ENCODE results near the gene RABEP1.

Gene RABEP1

DNA sequence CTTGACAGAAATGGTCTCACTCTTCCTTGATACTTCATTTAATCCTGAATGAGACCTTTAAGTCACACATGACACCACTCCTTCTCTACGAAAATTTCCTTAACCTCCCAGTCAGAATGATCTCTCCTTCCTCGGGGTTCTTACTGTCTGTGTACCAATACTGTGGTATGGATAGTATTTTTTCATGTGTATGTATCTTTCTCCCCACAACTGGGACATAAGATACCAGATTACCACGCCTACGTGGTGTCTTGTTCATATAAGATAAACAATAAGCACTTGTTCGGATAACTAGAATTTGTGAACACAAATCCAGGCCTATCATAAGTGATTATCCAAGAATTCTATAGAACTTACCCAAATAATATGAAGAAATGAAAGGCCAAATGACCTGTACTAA is 126.1 kb downstream of the RABEP1 start:
- DNase-seq (ENCODE audit: low spot score) = no peak
- Histone ChIP-seq H3K4me3 (no peak overlapping the region), H3K27ac (no peak overlapping the region)
- TF ChIP-seq, protein P1, sequence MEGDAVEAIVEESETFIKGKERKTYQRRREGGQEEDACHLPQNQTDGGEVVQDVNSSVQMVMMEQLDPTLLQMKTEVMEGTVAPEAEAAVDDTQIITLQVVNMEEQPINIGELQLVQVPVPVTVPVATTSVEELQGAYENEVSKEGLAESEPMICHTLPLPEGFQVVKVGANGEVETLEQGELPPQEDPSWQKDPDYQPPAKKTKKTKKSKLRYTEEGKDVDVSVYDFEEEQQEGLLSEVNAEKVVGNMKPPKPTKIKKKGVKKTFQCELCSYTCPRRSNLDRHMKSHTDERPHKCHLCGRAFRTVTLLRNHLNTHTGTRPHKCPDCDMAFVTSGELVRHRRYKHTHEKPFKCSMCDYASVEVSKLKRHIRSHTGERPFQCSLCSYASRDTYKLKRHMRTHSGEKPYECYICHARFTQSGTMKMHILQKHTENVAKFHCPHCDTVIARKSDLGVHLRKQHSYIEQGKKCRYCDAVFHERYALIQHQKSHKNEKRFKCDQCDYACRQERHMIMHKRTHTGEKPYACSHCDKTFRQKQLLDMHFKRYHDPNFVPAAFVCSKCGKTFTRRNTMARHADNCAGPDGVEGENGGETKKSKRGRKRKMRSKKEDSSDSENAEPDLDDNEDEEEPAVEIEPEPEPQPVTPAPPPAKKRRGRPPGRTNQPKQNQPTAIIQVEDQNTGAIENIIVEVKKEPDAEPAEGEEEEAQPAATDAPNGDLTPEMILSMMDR (IDR thresholded peaks at IDR 0.05) = no peak

DNA sequence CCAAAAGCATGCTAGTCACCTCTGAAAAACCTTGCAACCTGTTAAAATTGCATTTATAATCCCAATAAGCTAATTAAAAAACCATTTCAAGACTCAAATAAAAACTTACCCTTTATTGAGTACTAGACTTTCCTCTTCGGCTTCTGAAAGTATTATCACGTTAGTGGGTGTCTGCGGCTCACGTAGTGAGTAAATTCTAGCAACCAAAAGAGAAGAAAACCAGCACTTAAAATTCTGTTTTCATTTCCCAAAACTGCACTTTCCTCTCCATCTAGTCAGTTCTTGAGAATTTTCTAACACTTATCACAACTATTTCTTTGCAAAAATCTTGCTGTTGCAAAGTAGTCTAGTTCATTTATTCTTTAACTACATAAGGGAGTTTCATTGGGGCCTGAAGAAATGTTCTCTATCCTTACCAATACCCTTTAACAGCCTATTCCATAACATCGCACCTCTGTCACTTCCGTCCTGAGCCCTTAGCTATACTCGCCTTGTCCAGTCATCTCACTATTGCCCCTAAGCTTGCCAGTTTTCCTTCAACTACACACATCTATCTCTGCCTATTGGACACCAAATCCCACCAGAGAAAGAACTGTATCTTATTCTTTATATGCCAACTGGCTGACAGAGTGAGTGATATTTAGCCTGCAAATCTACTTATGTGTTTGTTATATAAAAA is 128.6 kb downstream of the RABEP1 start:
- no peak for DNase-seq (ENCODE audit: low spot score)
- TF ChIP-seq, protein P1 (IDR thresholded peaks at IDR 0.05) = no peak
- H3K4me3 ChIP-seq = no peak overlapping the region
- no peak overlapping the region for H3K27ac ChIP-seq

DNA sequence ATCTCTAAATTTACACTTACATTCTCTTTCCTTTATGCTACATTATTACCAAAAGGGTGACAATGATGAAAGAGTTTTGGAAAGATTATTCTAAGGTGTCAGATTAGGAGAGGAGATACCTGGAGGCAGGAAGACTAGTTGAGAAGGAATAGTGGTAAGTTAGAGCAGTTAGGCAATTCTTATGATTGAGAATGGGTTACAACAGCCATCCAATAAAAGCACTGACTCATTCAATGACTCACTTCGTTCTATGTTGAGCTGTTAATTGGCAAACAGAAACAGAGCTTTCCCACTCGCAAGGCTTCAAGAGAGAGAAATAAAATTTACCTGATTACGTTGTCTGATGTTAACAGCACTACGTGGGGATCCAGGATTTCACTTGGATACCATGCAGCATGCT is 131.6 kb downstream of the RABEP1 start:
- H3K27ac ChIP-seq = no peak overlapping the region
- no peak overlapping the region for H3K4me3 ChIP-seq
- no peak for DNase-seq (ENCODE audit: low spot score)
- TF ChIP-seq, protein P1 (IDR thresholded peaks at IDR 0.05) = no peak

DNA sequence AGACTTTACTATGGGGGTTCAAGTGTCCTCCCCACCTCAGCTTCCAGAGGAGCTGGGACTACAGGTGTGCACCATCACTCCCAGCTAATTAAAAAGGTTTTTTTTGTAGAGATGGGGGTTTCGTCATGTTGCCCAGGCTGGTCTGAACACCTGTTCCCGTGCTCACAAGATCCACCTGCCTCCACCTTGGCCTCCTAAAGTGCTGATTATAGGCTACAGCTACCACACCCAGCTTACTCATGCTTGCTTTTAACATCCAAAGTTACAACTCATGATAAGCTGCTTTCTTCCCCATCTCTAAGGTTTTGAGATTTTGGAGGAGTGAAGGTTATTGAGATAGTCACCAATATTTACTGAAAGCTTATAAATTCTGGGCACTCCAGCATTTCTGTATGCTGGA is 134.8 kb downstream of the RABEP1 start:
- no peak for DNase-seq (ENCODE audit: low spot score)
- no peak overlapping the region for H3K4me3 ChIP-seq
- TF ChIP-seq, protein P1 (IDR thresholded peaks at IDR 0.05) = no peak
- no peak overlapping the region for H3K27ac ChIP-seq

DNA sequence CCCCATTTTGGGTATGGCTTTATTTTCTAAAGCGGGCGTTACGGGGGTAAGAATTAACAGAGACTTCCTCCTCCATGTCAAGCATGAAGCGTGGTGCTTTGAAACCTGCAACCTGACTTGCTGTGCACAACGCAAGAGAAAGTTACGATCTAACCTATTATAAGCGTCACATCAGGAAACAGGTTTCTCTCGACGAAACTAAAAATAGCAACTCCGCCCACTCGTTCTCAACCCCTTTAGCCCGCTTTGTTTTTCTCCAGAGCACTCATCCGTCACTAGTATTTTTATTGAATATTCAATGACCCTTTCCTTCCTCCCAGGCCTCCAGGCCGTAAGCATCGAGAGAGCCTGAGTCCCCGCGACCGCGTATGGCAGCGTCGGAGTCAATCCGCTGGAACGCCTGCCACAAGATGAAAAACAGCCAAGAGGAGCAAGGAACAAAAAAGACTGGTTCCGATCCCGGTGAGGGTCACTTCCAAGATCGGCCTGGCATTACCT is 136.8 kb downstream of the RABEP1 start:
- H3K27ac ChIP-seq = peak overlapping the region; percentile 72 to 92
- TF ChIP-seq, protein P1 (IDR thresholded peaks at IDR 0.05) = no peak
- peak overlapping the region; percentile 90 for H3K4me3 ChIP-seq
- no peak for DNase-seq (ENCODE audit: low spot score)

DNA sequence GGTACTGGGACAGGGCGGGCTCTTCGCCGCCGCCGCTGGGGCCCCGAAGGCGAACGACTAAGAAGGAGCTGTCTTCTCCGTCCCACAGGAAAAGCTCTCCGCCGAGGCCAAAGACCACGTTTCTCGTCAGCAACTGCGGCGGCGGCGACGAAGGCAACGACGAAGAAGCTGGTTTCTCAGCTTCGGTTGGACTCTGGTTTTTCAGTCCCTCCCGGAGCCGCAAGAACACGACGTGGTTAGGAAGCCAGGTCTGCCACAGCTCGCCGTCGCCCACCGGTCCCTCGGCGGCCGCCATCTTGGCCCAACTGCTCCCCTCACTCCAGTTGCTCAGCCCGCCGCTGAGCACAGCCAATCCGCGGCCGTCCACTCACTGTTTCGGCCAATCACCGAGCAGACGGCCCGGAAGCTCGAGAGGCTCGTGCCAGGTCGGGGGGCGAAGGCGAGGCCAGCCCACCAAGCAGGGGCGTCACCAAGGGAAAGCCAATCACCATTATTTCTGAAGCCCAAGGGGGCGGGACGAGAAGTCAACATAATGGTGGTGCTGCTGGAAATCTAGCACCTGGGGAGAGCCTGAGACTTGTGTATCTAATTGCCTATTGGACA is 137.4 kb downstream of the RABEP1 start, which contains the start of gene NUP88:
Gene NUP88 (minus strand): TSS at position 307 of the 603 bp plus-strand sequence. CDS start 12 bp downstream, at position 295.
- H3K4me3 ChIP-seq = peak within 1 kb of the TSS; percentile 90
- DNase-seq (ENCODE audit: low spot score) = peak; percentile 98
- TF ChIP-seq, protein P1 (IDR thresholded peaks at IDR 0.05) = no peak
- peak within 1 kb of the TSS; percentile 72 to 92 for H3K27ac ChIP-seq
